ENCODE results near the gene KRTAP9-7. TPM values are rescaled to one million over a fixed set of nuclear protein-coding genes. Genes with fewer than 3 reads are reported as not detected.

Gene KRTAP9-7
- total RNA-seq, 2 experiments from 2014 or later, result not detected

DNA sequence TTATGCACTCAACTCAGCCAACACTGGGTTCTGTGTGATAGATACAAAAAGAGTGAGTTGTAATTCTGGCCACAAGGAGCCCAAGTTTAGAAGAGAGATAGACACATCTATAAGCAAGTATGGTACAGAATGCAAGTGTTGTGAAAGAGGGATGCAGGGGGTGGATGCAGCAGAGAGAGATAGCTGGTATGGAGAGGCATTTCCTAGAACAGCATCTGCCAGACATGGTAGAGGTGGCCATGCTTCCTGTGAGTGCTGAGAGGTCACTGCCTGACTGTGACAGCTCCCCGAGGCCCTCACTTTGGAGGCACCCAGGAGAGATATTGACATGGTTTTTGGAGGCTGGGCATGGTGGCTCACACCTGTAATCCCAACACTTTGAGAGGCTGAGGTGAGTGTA, 35.6 kb downstream of the KRTAP9-7 start:
- intact Hi-C loops (cut with micrococcal nuclease), result no loop called here
- no peak overlapping the region for H3K27ac Mint-ChIP-seq
- CTCF ChIA-PET, result interaction anchor here (1.1 kb wide), 1 partner anchor 12 kb away, joined by 5 read pairs; no protein-coding TSS in a partner anchor
- H3K27me3 Mint-ChIP-seq, result no peaks in the 10 kb centered on the region
- no peaks in the 10 kb centered on the region for H3K9me3 Mint-ChIP-seq
- no peak for DNase-seq
- H3K36me3 Mint-ChIP-seq, result no peaks in the 10 kb centered on the region
- H3K4me1 Mint-ChIP-seq (ENCODE audit: low read depth), result peaks cover 46% of the 10 kb centered on the region
- POLR2A ChIA-PET, result interaction anchor here (0.7 kb wide), 1 partner anchor 331 kb away, joined by 3 read pairs; no protein-coding TSS in a partner anchor
- H3K4me3 Mint-ChIP-seq, result no peak overlapping the region

DNA sequence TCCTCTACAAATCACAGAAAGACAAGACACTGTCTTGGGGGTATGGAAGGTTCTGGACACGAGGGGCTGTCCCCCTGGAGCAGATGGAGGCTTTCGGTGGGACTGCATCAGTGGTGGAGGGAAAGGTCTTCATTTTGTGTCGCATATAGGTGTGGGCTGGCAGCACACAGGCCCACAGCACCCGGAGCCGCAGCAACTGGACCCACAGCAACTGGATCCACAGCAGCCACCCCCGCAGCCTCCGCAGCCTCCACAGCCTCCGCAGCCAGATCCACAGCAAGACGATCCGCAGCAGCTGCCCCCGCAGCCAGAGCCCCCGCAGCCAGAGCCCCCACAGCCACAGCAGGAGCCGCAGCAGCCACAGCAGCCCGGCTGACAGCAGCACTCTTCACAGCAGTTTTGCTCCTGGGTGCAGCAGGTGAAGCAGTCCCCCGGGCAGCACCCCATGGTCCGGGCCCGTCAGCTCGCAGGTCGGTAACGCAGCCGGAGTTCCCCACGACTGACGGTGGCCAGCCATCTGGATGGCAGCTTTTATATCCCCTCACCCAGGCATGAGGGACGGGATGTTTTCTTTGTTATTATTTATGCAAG, 39.8 kb downstream of the KRTAP9-7 start, which contains the start of gene KRTAP17-1:
Gene KRTAP17-1, minus strand, starts transcription at position 507 of the 591 bp plus-strand sequence. Its CDS starts 60 bp downstream, at position 447.
- intact Hi-C loops (cut with micrococcal nuclease), result no loop called here
- H3K36me3 Mint-ChIP-seq, result peaks cover 6% of the 10 kb centered on the region
- CTCF ChIA-PET, result no interaction called here
- H3K9me3 Mint-ChIP-seq, result peaks cover 9% of the 10 kb centered on the region
- H3K27ac Mint-ChIP-seq, result no peak within 1 kb of the TSS
- no peak for DNase-seq
- H3K4me3 Mint-ChIP-seq, result no peak within 1 kb of the TSS
- peaks cover 10% of the 10 kb centered on the region for H3K4me1 Mint-ChIP-seq (ENCODE audit: low read depth)
- POLR2A ChIA-PET, result no interaction called here
- H3K27me3 Mint-ChIP-seq, result no peaks in the 10 kb centered on the region

DNA sequence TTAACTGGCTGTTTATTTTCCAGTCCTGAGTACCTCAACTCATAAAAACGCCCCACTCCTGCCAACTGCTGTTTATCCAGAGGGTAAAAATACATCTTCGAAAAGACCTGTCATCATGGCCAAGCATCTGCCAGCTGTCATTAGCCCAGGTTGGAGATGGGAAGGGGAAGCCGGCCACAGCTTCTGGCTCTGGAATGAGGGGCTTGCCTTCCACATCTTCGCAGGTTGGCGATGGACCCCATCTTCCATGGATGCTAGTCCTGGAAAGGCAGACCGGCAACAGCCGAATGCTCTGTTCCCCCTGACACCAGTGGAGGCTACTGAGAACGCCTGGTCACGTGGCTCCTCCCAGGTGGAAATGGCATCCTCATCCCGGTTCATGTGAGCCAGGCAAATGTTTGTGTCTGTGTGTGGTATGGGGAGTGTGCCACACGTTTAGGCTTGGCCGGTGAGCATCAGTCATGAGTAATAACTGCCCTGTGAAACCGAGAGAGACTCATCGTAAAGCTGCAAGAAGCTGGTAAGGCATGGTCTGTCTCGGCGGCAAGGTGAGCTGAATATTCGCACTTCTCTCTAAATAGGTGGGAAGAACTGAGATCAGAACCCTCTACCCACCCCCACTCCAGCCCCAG, 40.4 kb downstream of the KRTAP9-7 start:
- intact Hi-C loops (cut with micrococcal nuclease), result no loop called here
- Mint-ChIP-seq H3K36me3 (peaks cover 6% of the 10 kb centered on the region), H3K4me1 (ENCODE audit: low read depth) (peaks cover 5% of the 10 kb centered on the region), H3K27ac (no peak overlapping the region), H3K27me3 (no peaks in the 10 kb centered on the region), H3K9me3 (peaks cover 14% of the 10 kb centered on the region), H3K4me3 (no peak overlapping the region)
- no peak for DNase-seq
- CTCF ChIA-PET, result no interaction called here
- POLR2A ChIA-PET, result no interaction called here

DNA sequence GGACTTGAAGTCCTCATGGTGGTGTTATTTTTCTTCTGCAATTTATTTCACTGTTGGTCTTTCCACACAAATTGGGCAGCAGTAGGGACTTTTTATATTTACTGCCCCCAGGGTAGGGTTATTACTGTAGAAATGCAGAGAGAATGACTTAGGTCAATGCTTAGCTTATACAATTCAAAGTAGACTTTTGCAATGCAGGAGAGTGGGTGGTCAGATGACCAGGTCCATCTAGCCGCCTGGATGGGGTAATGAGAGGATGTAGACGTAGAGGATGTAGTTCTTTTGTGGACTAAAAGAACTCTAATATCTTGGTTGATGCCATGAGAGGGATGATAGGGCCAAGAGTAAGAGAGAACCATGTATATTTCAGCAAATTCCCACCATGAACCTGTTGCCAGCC, 42.7 kb downstream of the KRTAP9-7 start:
- H3K4me3 Mint-ChIP-seq, result no peak overlapping the region
- no peak overlapping the region for H3K27ac Mint-ChIP-seq
- no peaks in the 10 kb centered on the region for H3K27me3 Mint-ChIP-seq
- DNase-seq, result no peak
- H3K36me3 Mint-ChIP-seq, result peaks cover 6% of the 10 kb centered on the region
- intact Hi-C loops (cut with micrococcal nuclease), result no loop called here
- peaks cover 14% of the 10 kb centered on the region for H3K9me3 Mint-ChIP-seq
- H3K4me1 Mint-ChIP-seq (ENCODE audit: low read depth), result peaks cover 9% of the 10 kb centered on the region
- CTCF ChIA-PET, result no interaction called here
- POLR2A ChIA-PET, result no interaction called here

DNA sequence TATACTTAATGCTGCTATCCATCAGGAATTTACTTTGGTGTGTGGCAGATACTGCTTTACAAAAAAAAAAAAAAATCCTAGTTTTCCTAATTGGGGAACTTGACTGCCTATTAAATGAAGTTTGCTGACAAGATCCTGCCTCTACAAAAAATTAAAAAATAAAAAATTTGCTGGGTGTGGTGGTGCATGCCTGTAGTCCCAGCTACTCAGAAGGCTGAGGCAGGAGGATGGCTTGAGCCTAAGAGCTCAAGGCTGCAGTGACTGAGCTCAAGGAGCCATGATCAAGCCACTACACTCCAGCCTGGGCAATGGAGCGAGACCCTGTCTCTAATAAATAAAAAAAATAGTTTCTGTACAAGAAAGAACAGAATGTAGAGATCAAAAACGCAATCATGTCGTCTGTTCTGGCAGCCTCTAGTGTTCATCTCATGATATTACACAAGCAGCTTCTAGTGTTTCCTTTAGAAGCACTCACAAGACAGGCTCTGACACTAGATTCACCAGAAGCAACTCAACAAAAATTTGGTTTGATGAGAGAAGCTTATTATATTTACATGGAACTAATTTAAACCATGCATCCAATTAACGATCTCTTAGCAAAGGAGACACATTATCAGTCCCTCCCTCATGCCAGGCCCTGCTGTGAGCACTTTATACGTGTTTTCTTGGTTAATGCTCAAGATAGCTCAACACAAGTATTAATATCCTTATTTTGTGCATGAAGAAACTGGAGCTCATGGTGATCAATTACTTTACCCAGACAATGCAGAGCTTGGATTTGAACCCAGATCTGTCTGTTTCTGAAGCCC, 46.8 kb downstream of the KRTAP9-7 start:
- DNase-seq, result no peak
- H3K9me3 Mint-ChIP-seq, result peaks cover 14% of the 10 kb centered on the region
- POLR2A ChIA-PET, result interaction anchor here (0.9 kb wide), 1 partner anchor 166 kb away, joined by 5 read pairs; no protein-coding TSS in a partner anchor
- H3K36me3 Mint-ChIP-seq, result peaks cover 6% of the 10 kb centered on the region
- no peak overlapping the region for H3K4me3 Mint-ChIP-seq
- CTCF ChIA-PET, result interaction anchor here (0.5 to 2.7 kb wide), 39 partner anchors 8 to 497 kb away, joined by 3 to 18 read pairs (median 4); partner anchors contain the start of genes KRT33A, KRT36 and KRTAP16-1
- peaks cover 39% of the 10 kb centered on the region for H3K4me1 Mint-ChIP-seq (ENCODE audit: low read depth)
- intact Hi-C loops (cut with micrococcal nuclease), result loop anchor here (2.0 to 10.0 kb wide), 3 partner anchors 13 to 517 kb away; partner anchors contain the start of gene KRTAP16-1
- no peaks in the 10 kb centered on the region for H3K27me3 Mint-ChIP-seq
- no peak overlapping the region for H3K27ac Mint-ChIP-seq

DNA sequence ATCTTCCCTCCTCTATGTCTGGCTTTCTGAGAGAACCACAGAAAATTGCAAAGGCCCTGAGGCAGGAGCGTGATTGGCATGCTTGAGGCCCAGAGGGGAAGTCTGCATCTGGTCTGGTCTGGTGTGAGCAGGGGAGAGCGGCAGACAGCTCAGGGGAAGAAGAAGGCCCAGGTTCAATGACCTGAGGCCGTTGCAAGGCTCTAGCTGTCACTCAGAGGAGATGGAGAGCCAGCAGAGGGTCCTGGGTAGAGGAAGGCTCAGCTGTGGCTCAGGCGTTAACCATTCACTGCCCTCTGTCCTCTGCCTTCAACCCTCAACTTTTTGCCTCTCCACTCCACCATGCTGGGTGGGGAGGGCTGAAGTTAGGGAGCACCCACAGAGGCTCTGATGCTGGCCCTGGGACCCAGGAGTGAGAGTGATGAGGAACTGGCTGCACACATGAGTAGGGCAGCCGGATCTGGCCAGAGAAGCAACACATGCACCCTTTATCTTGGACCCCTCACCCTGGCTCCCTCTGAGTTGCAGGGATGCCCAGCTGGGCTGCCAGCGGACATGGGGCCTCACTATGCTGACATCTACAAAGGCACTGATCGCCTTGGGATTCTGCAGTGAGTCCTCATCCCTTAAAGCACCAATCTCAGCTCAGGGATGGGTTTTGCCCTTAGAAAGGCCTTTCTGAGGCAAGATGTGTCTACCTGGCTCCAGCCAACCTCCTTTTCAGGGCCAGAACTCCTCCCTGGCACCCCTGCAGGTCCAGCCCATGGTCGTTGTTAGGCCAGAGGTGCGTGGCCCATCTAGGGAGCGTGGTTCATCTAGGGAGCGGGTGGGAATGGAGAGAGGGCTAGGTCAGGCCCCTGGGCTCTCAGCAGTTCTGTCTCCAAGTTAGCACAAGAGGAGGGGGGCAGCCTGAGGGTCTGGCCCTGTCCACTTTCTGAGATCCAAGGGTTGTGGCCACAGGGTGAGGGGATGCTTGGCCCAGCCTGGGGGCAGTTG, 47.7 kb downstream of the KRTAP9-7 start:
- peaks cover 45% of the 10 kb centered on the region for H3K4me1 Mint-ChIP-seq (ENCODE audit: low read depth)
- H3K27ac Mint-ChIP-seq, result no peak overlapping the region
- peaks cover 6% of the 10 kb centered on the region for H3K36me3 Mint-ChIP-seq

DNA sequence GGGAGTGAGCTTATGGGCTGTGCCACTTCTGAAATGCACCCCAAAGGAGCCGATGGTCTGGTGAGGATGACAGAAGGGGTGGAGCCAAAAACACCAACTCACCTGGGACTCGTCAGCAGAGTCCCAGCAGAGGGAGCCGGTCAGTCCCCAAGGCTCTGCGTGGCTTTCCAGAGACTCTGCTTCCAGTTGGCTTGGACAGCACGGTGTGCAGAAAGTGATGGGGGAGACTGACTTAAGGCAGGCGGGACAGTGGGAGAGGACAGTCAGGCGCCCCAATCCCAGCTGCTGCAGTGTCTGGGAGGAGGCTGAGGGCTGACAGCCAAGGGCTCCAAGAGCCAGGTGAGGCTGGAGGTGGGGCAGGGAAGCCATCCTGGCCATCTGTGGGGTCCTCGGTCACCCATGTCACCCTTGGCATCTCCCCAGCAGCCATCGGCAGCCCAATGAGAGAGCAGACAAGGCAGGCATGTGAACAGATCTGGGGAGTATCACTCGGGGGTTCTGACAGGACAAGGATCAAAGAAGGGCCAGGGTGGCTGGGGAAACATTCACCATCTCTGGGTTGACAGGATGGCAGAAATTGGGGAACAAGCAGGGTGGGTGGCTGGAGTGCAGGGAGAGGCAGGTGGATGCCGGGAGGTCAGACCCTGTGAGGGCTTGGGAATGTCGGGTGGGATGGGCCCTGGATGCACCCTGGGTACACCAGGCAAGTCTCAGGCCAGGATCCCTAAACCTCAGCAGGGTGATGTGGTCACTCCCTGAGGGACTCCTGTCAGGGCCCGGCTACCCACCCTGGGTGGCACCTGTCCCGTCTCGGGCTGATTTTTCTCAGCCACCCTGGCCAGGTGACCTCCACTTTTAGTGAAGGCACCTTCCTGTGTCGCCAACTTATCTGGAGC, 48.9 kb downstream of the KRTAP9-7 start:
- Mint-ChIP-seq H3K9me3 (peaks cover 14% of the 10 kb centered on the region), H3K27me3 (no peaks in the 10 kb centered on the region), H3K36me3 (peaks cover 6% of the 10 kb centered on the region), H3K4me1 (ENCODE audit: low read depth) (peaks cover 51% of the 10 kb centered on the region), H3K27ac (peak overlapping the region; percentile 5), H3K4me3 (no peak overlapping the region)
- ChIA-PET CTCF (no interaction called here), POLR2A (no interaction called here)
- intact Hi-C loops (cut with micrococcal nuclease), result loop anchor here (10.0 kb wide), 1 partner anchor 520 kb away; no protein-coding TSS in a partner anchor
- DNase-seq, result peak; percentile 41

More for the DNA sequence above, 47.7 kb downstream of the KRTAP9-7 start:
- intact Hi-C loops (cut with micrococcal nuclease), result loop anchor here (2.0 to 10.0 kb wide), 3 partner anchors 14 to 518 kb away; partner anchors contain the start of gene KRTAP16-1
- Mint-ChIP-seq H3K4me3 (no peak overlapping the region), H3K9me3 (peaks cover 14% of the 10 kb centered on the region), H3K27me3 (no peaks in the 10 kb centered on the region)
- DNase-seq, result no peak
- ChIA-PET POLR2A (interaction anchor here (0.9 kb wide), 1 partner anchor 165 kb away, joined by 5 read pairs; no protein-coding TSS in a partner anchor), CTCF (interaction anchor here (0.5 to 2.7 kb wide), 36 partner anchors 8 to 498 kb away, joined by 3 to 18 read pairs (median 4); partner anchors contain the start of genes KRT33A, KRT36 and KRTAP16-1)

DNA sequence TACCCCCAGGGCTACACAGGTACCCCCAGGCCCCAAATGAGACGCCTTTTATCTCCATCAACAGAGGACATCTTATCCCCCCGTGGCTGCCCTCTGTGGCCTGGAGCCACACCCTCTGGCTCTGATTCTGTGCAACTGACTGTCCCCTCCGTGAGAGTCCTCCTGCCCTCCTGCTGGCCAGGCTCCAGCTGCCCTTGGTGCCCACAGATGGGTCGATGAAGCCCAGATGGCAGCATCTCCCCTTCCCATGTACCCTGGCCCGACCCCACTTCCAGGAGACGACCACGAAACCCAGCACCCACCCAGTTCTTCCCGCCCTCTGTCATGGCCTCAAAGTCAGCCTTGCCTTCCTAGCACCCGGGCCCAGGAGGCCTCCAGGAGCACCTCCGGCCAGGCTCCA, 49.6 kb downstream of the KRTAP9-7 start:
- Mint-ChIP-seq H3K36me3 (no peaks in the 10 kb centered on the region), H3K4me3 (no peak overlapping the region), H3K4me1 (ENCODE audit: low read depth) (peaks cover 51% of the 10 kb centered on the region), H3K9me3 (peaks cover 7% of the 10 kb centered on the region), H3K27ac (no peak overlapping the region), H3K27me3 (no peaks in the 10 kb centered on the region)
- CTCF ChIA-PET, result no interaction called here
- intact Hi-C loops (cut with micrococcal nuclease), result loop anchor here (10.0 kb wide), 1 partner anchor 520 kb away; no protein-coding TSS in a partner anchor
- POLR2A ChIA-PET, result no interaction called here
- DNase-seq, result no peak

DNA sequence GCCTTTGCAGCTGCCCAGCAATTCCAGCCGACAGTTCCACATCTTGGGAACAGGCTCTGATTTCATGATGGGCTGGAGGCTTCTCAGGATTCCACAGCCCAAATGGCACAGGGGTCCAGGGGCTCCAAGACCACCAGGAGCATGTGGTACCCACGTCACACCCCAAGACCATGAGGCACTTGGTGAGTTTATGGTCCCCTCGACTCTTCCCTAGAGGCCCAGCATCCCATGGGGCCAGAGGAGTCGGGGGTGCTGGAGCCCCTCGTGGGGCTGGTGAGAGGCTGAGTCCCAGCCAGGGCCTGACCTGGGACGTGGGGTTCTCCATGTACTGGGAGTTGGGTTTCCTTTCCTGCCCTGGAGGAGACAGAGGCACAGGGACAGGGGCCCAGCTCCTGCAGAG, 50.1 kb downstream of the KRTAP9-7 start:
- intact Hi-C loops (cut with micrococcal nuclease), result loop anchor here (10.0 kb wide), 1 partner anchor 521 kb away; no protein-coding TSS in a partner anchor
- Mint-ChIP-seq H3K4me3 (no peak overlapping the region), H3K9me3 (peaks cover 2% of the 10 kb centered on the region), H3K27ac (no peak overlapping the region), H3K4me1 (ENCODE audit: low read depth) (peaks cover 51% of the 10 kb centered on the region), H3K36me3 (no peaks in the 10 kb centered on the region), H3K27me3 (no peaks in the 10 kb centered on the region)
- ChIA-PET POLR2A (no interaction called here), CTCF (no interaction called here)
- no peak for DNase-seq
